Motor neuron (in vitro differentiated cells): ENCODE measurements around the gene RICTOR. TPM values are rescaled to one million over a fixed set of nuclear protein-coding genes. Genes with fewer than 3 reads are reported as not detected.

Experiments used
- ATAC-seq, 8 experiments: fragments of 200-7000 bp; cut with Tn5 transposase; replicated peaks in 6 of 8; 2 replicates each; pipeline ENCODE4 v1.8.0; 2021; ENCODE audit warnings: mild to moderate bottlenecking in 8 of 8, moderate library complexity in 8 of 8
- H3K27ac ChIP-seq, 2 donors: fragments of 250-450 bp; sonication (Bioruptor Pico); 2 replicates each; pipeline ENCODE4 v1.9.0; 2021; ENCODE audit warnings: antibody characterized with exemption in 2 of 2, mild to moderate bottlenecking in 2 of 2, moderate library complexity in 1 of 2
- H3K4me1 ChIP-seq, 2 donors: fragments of 250-450 bp; sonication (Bioruptor Pico); replicated peaks in 1 of 2; 2 replicates each; pipeline ENCODE4 v1.6.1; 2021; ENCODE audit warnings: antibody characterized with exemption in 2 of 2, mild to moderate bottlenecking in 2 of 2, moderate library complexity in 1 of 2
- H3K4me3 ChIP-seq, 5 donors: fragments of 250-450 bp; sonication (Bioruptor Pico); 2 replicates each; pipeline ENCODE4 v1.9.0; 2021; ENCODE audit warnings: antibody characterized with exemption in 5 of 5, mild to moderate bottlenecking in 5 of 5, moderate library complexity in 4 of 5
- WGBS, 10 experiments: fragments of 450-650 bp; shearing (Covaris generic); methylation state at CpG; one replicate each; pipeline ENCODE4 v1.0.0; 2022; 5-methylcytosine and 5-hydroxymethylcytosine counted together
- in situ Hi-C, 9 experiments: fragments of 400-800 bp; cut with MboI; loops; one replicate each; pipeline ENCODE4 v1.15.0; 2021; ENCODE audit warnings: low sequenced_read_pairs in 9 of 9, low pct_unique_long_range_greater_than_20kb in 2 of 9; ENCODE audit not compliant: unreplicated experiment in 9 of 9
- total RNA-seq, 8 experiments: library from RNA; unstranded; fragments of 300-600 nt; gene quantifications; 2 replicates each; pipeline versions ENCODE4 v1.2.3 to v1.2.4, GENCODE V29; 2022

Gene RICTOR
- total RNA-seq, 8 experiments from 2014 or later = 12.9 to 36.2 (median 17.7) TPM

- no peak for ATAC-seq
- no peaks in the 10 kb centered on the region for H3K4me1 ChIP-seq
- no peak overlapping the region for H3K27ac ChIP-seq
- in situ Hi-C loops = no loop called here
- H3K4me3 ChIP-seq = no peak overlapping the region
- 53 to 100% (median 100%) methylated on average over 1 to 5 of the region's 5 CpGs; no CpG with 5 or more reads in 3 of the 10 experiments for WGBS, 10 experiments
These were observed 105.5 kb downstream of the RICTOR start for GRCh38 chr5:38968665-38969064.

DNA sequence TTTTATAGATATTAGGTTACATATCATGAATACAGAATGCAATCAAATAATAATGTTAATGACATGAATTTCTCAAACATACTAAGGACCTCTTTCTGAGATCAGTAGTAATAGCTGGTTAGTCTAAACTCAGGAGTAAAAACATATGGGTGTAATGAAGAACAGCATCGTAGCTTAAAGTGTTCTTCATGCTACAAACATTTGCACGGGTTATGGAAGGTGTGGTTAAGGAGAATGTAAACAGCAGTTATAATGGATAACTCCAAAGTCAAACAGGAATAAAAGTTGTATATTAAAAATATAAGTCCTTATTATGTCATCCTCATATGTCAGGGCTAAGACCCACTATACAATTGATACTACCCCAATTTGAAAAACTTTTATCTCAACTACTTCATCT is 112.5 kb downstream of the RICTOR start:
- in situ Hi-C loops = no loop called here
- WGBS, 10 experiments = 0 to 100% (median 85%) methylated on average over 1 to 2 of the region's 2 CpGs
- ATAC-seq = no peak
- Histone ChIP-seq H3K4me1 (no peaks in the 10 kb centered on the region), H3K27ac (no peak overlapping the region), H3K4me3 (no peak overlapping the region)

DNA sequence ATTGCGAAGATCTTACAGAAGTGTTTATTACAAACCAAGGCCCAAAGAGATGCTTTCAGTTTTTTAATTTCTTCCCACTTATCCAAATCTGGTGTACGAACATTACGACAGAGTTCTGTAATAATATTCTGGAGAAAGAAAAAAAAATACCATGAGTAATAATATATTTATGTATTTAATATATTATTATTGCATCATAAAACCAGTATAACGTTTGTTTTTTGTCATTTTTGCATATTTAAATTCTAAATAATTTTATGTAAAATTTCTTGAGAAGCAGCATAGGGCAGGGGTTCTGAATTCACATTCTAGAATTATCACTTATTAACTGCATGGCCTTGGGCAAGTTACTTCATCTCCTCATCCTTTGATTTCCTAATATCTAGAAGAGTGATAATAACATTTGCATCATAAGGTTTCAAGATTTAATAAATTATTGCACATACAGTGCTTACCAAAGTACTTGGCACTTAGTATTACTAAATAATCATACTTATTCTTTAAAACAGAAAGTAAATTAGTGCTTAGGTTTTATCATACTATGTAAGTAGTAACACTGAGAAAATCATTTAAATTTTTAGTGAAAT is 120.7 kb downstream of the RICTOR start:
- Histone ChIP-seq H3K4me3 (no peak overlapping the region), H3K27ac (no peak overlapping the region), H3K4me1 (no peaks in the 10 kb centered on the region)
- WGBS, 10 experiments = 71 to 100% (median 91%) methylated on average over 4 of the region's 4 CpGs
- in situ Hi-C loops = no loop called here
- ATAC-seq = no peak

DNA sequence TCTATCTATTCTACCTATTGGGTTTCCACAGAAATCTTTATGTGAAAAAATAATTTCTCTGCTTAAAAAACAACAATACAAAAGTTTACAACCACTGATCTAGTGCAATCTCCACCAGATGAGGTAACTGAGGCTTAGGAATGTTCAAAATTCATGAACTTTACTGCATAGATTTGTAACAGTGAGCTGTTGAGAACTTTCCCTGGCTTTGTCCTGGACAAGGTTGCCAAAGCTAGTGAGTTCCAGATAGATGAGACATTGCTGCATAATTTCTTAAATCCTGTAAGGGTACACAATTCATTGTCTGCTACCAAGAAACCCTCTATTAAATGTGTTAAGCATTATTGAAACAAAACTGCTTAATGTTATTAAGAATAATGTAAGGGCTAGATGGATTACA is 125.7 kb downstream of the RICTOR start:
- no peak for ATAC-seq
- no peak overlapping the region for H3K27ac ChIP-seq
- no peak overlapping the region for H3K4me3 ChIP-seq
- H3K4me1 ChIP-seq = no peaks in the 10 kb centered on the region
- in situ Hi-C loops = no loop called here

- H3K4me1 ChIP-seq = no peaks in the 10 kb centered on the region
- no peak overlapping the region for H3K27ac ChIP-seq
- in situ Hi-C loops = no loop called here
- H3K4me3 ChIP-seq = no peak overlapping the region
- ATAC-seq = no peak
- WGBS, 10 experiments = 67 to 100% (median 94%) methylated on average over 1 to 4 of the region's 4 CpGs
These were observed 129.9 kb downstream of the RICTOR start for GRCh38 chr5:38944282-38944681.

DNA sequence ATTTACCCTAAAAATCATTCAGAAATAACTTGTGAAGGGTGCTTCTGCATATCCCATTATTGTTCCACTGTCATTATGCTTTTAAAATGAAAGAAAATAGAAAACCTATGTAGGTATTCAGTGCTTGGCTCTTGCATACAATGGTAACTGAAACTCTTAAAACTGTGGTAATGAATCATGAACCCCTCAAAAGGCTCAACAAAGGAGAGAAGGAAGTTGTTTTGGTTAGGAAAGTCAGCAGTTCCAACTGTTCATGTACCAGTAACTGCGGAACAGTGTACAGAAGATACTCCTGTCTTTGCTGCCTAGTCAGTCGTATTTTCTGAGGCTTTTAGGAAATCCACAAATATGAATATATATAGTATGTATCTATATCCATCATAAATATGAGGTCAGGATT is 132.3 kb downstream of the RICTOR start:
- 83 to 100% (median 95%) methylated on average over 1 to 2 of the region's 2 CpGs; no CpG with 5 or more reads in 3 of the 10 experiments for WGBS, 10 experiments
- Histone ChIP-seq H3K4me1 (no peaks in the 10 kb centered on the region), H3K27ac (no peak overlapping the region), H3K4me3 (no peak overlapping the region)
- in situ Hi-C loops = no loop called here
- no peak for ATAC-seq

GRCh38 chr5:38940230-38940858 is 133.9 kb downstream of the RICTOR start:
- in situ Hi-C loops = no loop called here
- peak in 1 of 8 experiments; percentile 43 for ATAC-seq
- 71 to 100% (median 93%) methylated on average over 1 to 2 of the region's 2 CpGs; no CpG with 5 or more reads in 2 of the 10 experiments for WGBS, 10 experiments
- Histone ChIP-seq H3K4me1 (no peaks in the 10 kb centered on the region), H3K4me3 (no peak overlapping the region), H3K27ac (no peak overlapping the region)

DNA sequence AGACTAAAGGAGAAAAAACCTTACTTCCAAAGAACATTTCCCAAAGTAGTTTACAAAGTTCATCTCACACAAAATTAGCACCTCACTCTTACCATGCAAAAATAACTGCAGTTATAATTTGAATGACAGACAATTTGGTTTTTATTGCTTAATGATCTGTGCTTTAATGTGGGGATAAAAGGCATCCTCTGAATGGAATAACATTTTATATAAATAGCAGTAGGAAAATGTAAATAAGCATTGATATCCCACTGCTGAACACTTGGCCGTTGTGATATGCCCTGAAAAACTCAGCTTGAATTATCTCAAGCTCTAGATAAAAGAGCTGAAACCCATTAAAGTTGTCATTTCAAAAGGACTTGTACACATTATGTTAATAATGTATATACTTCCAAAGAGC is 135.2 kb downstream of the RICTOR start:
- Histone ChIP-seq H3K27ac (no peak overlapping the region), H3K4me1 (no peaks in the 10 kb centered on the region), H3K4me3 (no peak overlapping the region)
- ATAC-seq = no peak
- in situ Hi-C loops = no loop called here
- 75 to 100% (median 82%) methylated on average over 1 of the region's 1 CpG; no CpG with 5 or more reads in 3 of the 10 experiments for WGBS, 10 experiments

DNA sequence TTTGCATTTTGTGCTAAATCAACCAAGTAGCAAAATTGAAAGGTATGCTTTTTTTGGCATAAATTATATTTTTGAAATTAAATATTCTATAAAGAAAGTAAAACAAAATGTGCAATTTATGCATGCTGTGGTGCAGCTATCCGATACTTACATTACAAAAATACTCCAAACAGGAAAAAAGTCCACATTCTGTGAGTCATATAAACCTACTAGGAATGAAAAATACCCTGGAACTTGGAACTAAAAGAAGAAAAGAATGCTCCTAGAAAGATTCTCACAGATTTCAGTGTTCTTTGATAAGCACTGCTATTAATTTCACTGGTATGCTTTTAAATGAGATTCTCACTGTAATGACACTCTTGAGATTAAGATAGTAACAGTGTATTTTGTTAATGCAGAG is 135.8 kb downstream of the RICTOR start:
- WGBS, 10 experiments = 0 to 100% (median 84%) methylated on average over 1 of the region's 1 CpG
- Histone ChIP-seq H3K4me1 (no peaks in the 10 kb centered on the region), H3K27ac (no peak overlapping the region), H3K4me3 (no peak overlapping the region)
- in situ Hi-C loops = no loop called here
- peak in 1 of 8 experiments; percentile 25 for ATAC-seq

DNA sequence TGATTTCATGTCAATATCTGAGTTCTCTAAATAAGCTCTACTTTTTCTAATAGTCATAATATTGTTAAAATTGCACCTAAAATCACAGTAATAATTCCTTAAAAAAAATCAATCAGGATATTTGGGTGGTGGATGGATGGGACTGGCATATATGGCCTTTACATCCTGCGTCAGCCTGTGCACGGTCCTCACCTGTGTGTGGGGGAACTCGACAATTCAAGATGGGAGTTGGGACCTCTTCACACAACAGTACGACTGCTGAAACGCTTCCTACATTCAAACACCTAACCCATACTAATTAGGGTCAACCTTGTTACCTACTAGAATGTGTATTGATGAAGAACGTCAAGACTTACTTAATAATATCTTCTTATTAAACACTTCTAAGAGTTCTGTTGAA is 137.9 kb downstream of the RICTOR start:
- 85 to 100% (median 94%) methylated on average over 2 to 6 of the region's 6 CpGs; no CpG with 5 or more reads in 1 of the 10 experiments for WGBS, 10 experiments
- no peak for ATAC-seq
- in situ Hi-C loops = no loop called here
- Histone ChIP-seq H3K27ac (no peak overlapping the region), H3K4me1 (no peaks in the 10 kb centered on the region), H3K4me3 (no peak overlapping the region)

DNA sequence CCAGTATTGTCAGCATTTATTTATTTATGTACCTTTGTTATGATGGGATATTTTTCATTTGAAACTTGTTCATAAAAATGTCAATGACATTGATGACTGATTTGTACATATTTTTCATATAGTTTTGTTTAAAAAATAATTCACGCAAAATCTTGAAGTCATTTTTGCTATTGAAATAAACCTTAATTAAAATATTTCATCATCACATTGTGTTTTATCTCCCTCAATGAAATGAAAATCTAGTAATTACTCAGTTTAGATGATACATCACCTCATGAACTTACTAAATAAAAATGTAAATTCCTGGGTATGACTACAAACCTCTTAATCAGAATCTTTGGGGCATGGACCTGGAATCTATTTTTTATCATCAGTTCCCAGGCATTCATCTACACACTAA is 138.8 kb downstream of the RICTOR start:
- in situ Hi-C loops = no loop called here
- Histone ChIP-seq H3K4me1 (no peaks in the 10 kb centered on the region), H3K27ac (no peak overlapping the region), H3K4me3 (no peak overlapping the region)
- WGBS, 10 experiments = 50 to 100% (median 94%) methylated on average over 1 of the region's 1 CpG
- no peak for ATAC-seq

GRCh38 chr5:38932854-38933408 is 141.3 kb downstream of the RICTOR start:
- no peak overlapping the region for H3K4me3 ChIP-seq
- no peak overlapping the region for H3K27ac ChIP-seq
- 60 to 100% (median 70%) methylated on average over 1 to 4 of the region's 4 CpGs; no CpG with 5 or more reads in 4 of the 10 experiments for WGBS, 10 experiments
- in situ Hi-C loops = no loop called here
- H3K4me1 ChIP-seq = no peaks in the 10 kb centered on the region
- no peak for ATAC-seq

- Histone ChIP-seq H3K4me3 (no peak overlapping the region), H3K4me1 (no peaks in the 10 kb centered on the region), H3K27ac (no peak overlapping the region)
- in situ Hi-C loops = no loop called here
- no peak for ATAC-seq
- WGBS, 10 experiments = 46 to 100% (median 90%) methylated on average over 1 to 4 of the region's 4 CpGs; no CpG with 5 or more reads in 1 of the 10 experiments
These were observed 142.5 kb downstream of the RICTOR start for GRCh38 chr5:38931731-38932130.

- in situ Hi-C loops = no loop called here
- Histone ChIP-seq H3K27ac (no peak overlapping the region), H3K4me1 (no peaks in the 10 kb centered on the region), H3K4me3 (no peak overlapping the region)
- WGBS, 10 experiments = 36 to 93% (median 60%) methylated on average over 1 to 2 of the region's 2 CpGs; no CpG with 5 or more reads in 1 of the 10 experiments
- ATAC-seq = no peak
These were observed 144.4 kb downstream of the RICTOR start for GRCh38 chr5:38929838-38930237.
